Smooth muscle cell (in vitro differentiated cells): ENCODE measurements around the gene MCM10. TPM values are rescaled to one million over a fixed set of nuclear protein-coding genes. Genes with fewer than 3 reads are reported as not detected.

Source experiments
- DNase-seq: peaks from one replicate; lab custom pipeline; 2025; ENCODE audit not compliant: unreplicated experiment; lab: John Stamatoyannopoulos, UW
- H2AFZ ChIP-seq: fragments of 200-600 bp; sonication (generic); 2 replicates; pipeline ENCODE4 v1.6.0; 2016; ENCODE audit warnings: antibody characterized with exemption, low read depth, mild to moderate bottlenecking
- H3F3A ChIP-seq: fragments of 200-600 bp; sonication (generic); 2 replicates; pipeline ENCODE4 v1.6.0; 2017; ENCODE audit warnings: antibody characterized with exemption, low read depth
- H3K27ac ChIP-seq: fragments of 200-600 bp; sonication (generic); 2 replicates; pipeline ENCODE4 v1.5.1; 2016; ENCODE audit warnings: low read depth, mild to moderate bottlenecking
- H3K27me3 ChIP-seq: fragments of 200-600 bp; sonication (generic); 2 replicates; pipeline ENCODE4 v1.6.1; 2016; ENCODE audit warnings: low read depth, mild to moderate bottlenecking
- H3K36me3 ChIP-seq: fragments of 200-600 bp; sonication (generic); 2 replicates; pipeline ENCODE4 v1.5.1; 2016; ENCODE audit warnings: low read depth
- H3K4me1 ChIP-seq: fragments of 200-600 bp; sonication (generic); 2 replicates; pipeline ENCODE4 v1.5.1; 2016; ENCODE audit warnings: low read depth
- H3K4me2 ChIP-seq: fragments of 200-600 bp; sonication (generic); 2 replicates; pipeline ENCODE4 v1.6.0; 2016; ENCODE audit warnings: mild to moderate bottlenecking
- H3K4me3 ChIP-seq: fragments of 200-600 bp; sonication (generic); 2 replicates; pipeline ENCODE4 v1.5.1; 2016; ENCODE audit warnings: mild to moderate bottlenecking
- H3K79me2 ChIP-seq: fragments of 200-600 bp; sonication (generic); 2 replicates; pipeline ENCODE4 v1.6.0; 2016; ENCODE audit warnings: low read depth, mild to moderate bottlenecking
- H3K9ac ChIP-seq: fragments of 200-600 bp; sonication (generic); 2 replicates; pipeline ENCODE4 v1.6.0; 2016; ENCODE audit warnings: low read depth
- H3K9me3 ChIP-seq: fragments of 200-600 bp; sonication (generic); replicated peaks from 2 replicates; pipeline ENCODE4 v1.5.1; 2016; ENCODE audit warnings: low read depth
- H4K20me1 ChIP-seq: fragments of 200-600 bp; sonication (generic); 2 replicates; pipeline ENCODE4 v1.6.0; 2016; ENCODE audit warnings: low read depth
- WGBS: methylation state at CpG from one replicate; pipeline ENCODE4 v1.1.7; 2016; ENCODE audit warnings: low lambda C conversion rate; 5-methylcytosine and 5-hydroxymethylcytosine counted together
- polyA plus RNA-seq: library from polyadenylated mRNA; unstranded; fragments of >200 nt; fragmentation: Nextera tagmentation; extraction: Ambion mirVana; gene quantifications from 2 replicates; pipeline ENCODE4 v1.2.1, GENCODE V29; 2016
- total RNA-seq: library from RNA; depleted of rRNA; stranded (reverse); fragments of >200 nt; gene quantifications from 2 replicates; pipeline ENCODE4 v1.2.3, GENCODE V29; 2014
- TF ChIP-seq, protein P1 (sequence below): fragments of 200-600 bp; sonication (generic); IDR thresholded peaks from 2 replicates; pipeline ENCODE4 v1.5.1; 2017; ENCODE audit warnings: borderline replicate concordance, mild to moderate bottlenecking, antibody characterized with exemption; ENCODE audit not compliant: insufficient read depth, poor library complexity, severe bottlenecking

Gene MCM10
- total and polyA plus RNA-seq, 2 experiments from 2014 or later, result 3.5 to 5.7 TPM

DNA sequence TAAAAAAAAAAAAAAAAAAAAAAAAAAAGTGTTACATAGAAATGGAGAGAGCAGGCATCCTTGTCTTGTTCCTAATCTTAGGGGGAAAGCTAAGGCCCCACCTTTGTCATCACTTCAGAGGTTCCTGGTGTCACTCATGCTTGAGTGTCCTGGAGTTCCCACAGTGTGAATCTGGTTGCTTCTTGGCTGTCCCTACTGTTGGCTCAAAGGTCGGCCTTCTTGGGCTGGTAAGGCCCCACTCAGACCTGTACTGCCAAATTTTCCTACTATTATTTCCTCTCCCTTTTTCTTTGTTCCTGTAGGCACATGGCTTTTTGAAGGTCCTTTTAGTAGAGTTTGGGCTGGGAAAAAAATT, 39.9 kb upstream of the MCM10 start:
- Histone ChIP-seq H3K9me3 (no peaks in the 10 kb centered on the region), H3K27me3 (no peaks in the 10 kb centered on the region), H3F3A (no peaks in the 10 kb centered on the region), H3K9ac (no peak overlapping the region), H3K36me3 (peaks cover 57% of the 10 kb centered on the region), H4K20me1 (no peaks in the 10 kb centered on the region), H3K4me1 (no peaks in the 10 kb centered on the region), H3K79me2 (no peaks in the 10 kb centered on the region), H3K27ac (no peak overlapping the region), H2AFZ (no peak overlapping the region), H3K4me2 (no peak overlapping the region), H3K4me3 (no peak overlapping the region)
- WGBS, result 93% methylated on average over 1 of the region's 1 CpG
- no peak for DNase-seq
- TF ChIP-seq, protein P1, sequence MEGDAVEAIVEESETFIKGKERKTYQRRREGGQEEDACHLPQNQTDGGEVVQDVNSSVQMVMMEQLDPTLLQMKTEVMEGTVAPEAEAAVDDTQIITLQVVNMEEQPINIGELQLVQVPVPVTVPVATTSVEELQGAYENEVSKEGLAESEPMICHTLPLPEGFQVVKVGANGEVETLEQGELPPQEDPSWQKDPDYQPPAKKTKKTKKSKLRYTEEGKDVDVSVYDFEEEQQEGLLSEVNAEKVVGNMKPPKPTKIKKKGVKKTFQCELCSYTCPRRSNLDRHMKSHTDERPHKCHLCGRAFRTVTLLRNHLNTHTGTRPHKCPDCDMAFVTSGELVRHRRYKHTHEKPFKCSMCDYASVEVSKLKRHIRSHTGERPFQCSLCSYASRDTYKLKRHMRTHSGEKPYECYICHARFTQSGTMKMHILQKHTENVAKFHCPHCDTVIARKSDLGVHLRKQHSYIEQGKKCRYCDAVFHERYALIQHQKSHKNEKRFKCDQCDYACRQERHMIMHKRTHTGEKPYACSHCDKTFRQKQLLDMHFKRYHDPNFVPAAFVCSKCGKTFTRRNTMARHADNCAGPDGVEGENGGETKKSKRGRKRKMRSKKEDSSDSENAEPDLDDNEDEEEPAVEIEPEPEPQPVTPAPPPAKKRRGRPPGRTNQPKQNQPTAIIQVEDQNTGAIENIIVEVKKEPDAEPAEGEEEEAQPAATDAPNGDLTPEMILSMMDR, result no peak

DNA sequence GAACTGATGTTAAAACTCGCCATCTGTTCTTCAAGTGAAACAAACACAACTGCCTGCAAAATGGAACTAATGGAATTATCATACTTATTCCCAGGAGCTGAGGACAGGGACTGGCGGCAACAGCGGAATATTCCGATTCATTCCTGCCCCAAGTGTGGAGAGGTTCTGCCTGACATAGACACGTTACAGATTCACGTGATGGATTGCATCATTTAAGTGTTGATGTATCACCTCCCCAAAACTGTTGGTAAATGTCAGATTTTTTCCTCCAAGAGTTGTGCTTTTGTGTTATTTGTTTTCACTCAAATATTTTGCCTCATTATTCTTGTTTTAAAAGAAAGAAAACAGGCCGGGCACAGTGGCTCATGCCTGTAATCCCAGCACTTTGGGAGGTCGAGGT, 24.7 kb upstream of the MCM10 start:
- Histone ChIP-seq H3K4me1 (peaks cover 12% of the 10 kb centered on the region), H3F3A (no peaks in the 10 kb centered on the region), H3K4me3 (no peak overlapping the region), H4K20me1 (no peaks in the 10 kb centered on the region), H3K9ac (no peak overlapping the region), H2AFZ (no peak overlapping the region), H3K36me3 (peaks cover 32% of the 10 kb centered on the region), H3K27me3 (no peaks in the 10 kb centered on the region), H3K79me2 (no peaks in the 10 kb centered on the region), H3K27ac (no peak overlapping the region), H3K4me2 (no peak overlapping the region), H3K9me3 (no peaks in the 10 kb centered on the region)
- DNase-seq, result no peak
- TF ChIP-seq, protein P1, result no peak
- WGBS, result 97% methylated on average over 8 of the region's 8 CpGs

DNA sequence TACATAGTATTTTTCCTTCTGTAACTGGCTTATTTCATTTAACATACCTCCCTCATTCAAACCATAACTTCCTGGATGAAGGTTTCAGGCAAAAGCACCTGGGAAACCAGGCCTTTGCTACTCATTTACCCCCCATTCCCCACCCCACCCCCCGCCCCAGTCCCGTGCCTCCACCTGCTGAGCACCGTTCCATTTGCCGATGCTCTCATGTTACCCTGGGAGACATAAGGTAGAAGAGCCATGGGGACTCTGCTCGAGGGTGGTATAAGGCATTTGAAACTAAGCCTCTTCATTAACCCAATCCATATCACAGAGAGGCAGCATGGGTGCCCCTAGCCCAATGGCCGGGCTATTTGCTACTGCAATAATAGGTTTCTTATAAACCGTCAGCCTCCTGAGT, 22.2 kb upstream of the MCM10 start:
- no peaks in the 10 kb centered on the region for H4K20me1 ChIP-seq
- H3K4me1 ChIP-seq, result peaks cover 12% of the 10 kb centered on the region
- no peak overlapping the region for H3K4me3 ChIP-seq
- no peaks in the 10 kb centered on the region for H3K27me3 ChIP-seq
- peaks cover 16% of the 10 kb centered on the region for H3K36me3 ChIP-seq
- TF ChIP-seq, protein P1, result no peak
- no peaks in the 10 kb centered on the region for H3K79me2 ChIP-seq
- no peaks in the 10 kb centered on the region for H3K9me3 ChIP-seq
- no peak overlapping the region for H3K27ac ChIP-seq
- no peak overlapping the region for H2AFZ ChIP-seq
- 86% methylated on average over 7 of the region's 7 CpGs for WGBS
- no peaks in the 10 kb centered on the region for H3F3A ChIP-seq
- DNase-seq, result no peak
- H3K9ac ChIP-seq, result no peak overlapping the region
- no peak overlapping the region for H3K4me2 ChIP-seq

DNA sequence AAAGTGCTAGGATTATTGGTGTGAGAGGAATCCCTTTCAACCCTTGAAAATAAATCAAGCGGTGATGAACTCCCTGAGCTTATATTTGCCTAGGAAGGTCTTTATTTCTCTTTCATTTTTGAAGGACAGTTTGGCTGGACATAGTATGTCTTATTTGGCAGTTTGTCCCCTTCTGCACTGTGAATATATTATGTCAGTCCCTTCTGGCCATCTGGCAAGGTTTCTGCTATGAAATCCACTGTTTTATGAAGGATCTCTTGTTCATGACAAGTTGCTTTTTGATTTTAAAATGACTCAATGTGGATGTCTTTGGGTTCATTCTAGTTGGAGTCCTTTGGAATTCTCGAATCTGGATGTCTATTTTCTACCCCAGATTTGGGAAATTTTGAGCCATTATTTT, 21.7 kb upstream of the MCM10 start:
- TF ChIP-seq, protein P1, result no peak
- no peak overlapping the region for H3K27ac ChIP-seq
- H2AFZ ChIP-seq, result no peak overlapping the region
- no peaks in the 10 kb centered on the region for H3K27me3 ChIP-seq
- H3K4me1 ChIP-seq, result peaks cover 12% of the 10 kb centered on the region
- no peaks in the 10 kb centered on the region for H3K9me3 ChIP-seq
- WGBS, result 94% methylated on average over 2 of the region's 2 CpGs
- H3K9ac ChIP-seq, result no peak overlapping the region
- no peaks in the 10 kb centered on the region for H3F3A ChIP-seq
- no peak overlapping the region for H3K4me3 ChIP-seq
- H3K36me3 ChIP-seq, result peaks cover 15% of the 10 kb centered on the region
- H3K79me2 ChIP-seq, result no peaks in the 10 kb centered on the region
- no peak overlapping the region for H3K4me2 ChIP-seq
- no peaks in the 10 kb centered on the region for H4K20me1 ChIP-seq
- DNase-seq, result no peak
